ENCODE measurements around the gene HRH4.

DNA sequence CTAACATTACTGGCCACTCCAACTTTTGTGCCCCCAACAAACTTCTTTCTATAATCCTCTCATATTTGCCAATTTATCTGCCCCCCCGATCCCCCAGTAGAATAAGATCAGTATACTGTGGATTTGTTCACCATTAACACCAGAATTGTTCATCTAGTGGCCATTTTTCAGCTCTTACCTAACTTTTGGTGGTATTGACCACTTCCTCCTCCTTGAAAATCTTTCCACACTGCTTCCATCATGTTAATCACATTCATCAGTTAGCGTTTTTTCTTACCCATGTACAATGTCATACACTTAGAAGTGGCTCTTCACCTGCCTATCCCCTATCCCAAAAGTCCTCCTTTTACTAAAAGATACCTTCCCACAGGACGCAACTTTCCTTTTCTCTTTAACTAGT lies 27.8 kb upstream of the HRH4 start:
- TF ChIP-seq, protein P1, sequence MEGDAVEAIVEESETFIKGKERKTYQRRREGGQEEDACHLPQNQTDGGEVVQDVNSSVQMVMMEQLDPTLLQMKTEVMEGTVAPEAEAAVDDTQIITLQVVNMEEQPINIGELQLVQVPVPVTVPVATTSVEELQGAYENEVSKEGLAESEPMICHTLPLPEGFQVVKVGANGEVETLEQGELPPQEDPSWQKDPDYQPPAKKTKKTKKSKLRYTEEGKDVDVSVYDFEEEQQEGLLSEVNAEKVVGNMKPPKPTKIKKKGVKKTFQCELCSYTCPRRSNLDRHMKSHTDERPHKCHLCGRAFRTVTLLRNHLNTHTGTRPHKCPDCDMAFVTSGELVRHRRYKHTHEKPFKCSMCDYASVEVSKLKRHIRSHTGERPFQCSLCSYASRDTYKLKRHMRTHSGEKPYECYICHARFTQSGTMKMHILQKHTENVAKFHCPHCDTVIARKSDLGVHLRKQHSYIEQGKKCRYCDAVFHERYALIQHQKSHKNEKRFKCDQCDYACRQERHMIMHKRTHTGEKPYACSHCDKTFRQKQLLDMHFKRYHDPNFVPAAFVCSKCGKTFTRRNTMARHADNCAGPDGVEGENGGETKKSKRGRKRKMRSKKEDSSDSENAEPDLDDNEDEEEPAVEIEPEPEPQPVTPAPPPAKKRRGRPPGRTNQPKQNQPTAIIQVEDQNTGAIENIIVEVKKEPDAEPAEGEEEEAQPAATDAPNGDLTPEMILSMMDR (IDR thresholded peaks at IDR 0.05; ENCODE audit: low read depth, low read length): no peak
- no peak for TF ChIP-seq EZH2phosphoT487 (IDR thresholded peaks at IDR 0.05; ENCODE audit: low read depth)

Measured in OCI-LY3 (cell line).